Measurements from ENCODE around the gene RAPGEF4.
A peak's percentile ranks its signal among the peaks of the same experiment; 100 is the strongest.
"Not testable (repeated sequence)": the region's sequence is repeated elsewhere in the genome, so short reads cannot be mapped to it uniquely, and the experiment has no call there.

RAPGEF4 gene

GRCh38 chr2:173079973-173080860 is 344.6 kb downstream of the RAPGEF4 start:
- Mint-ChIP-seq H3K9me3 (no peaks in the 10 kb centered on the region), H3K27me3 (peaks cover under 1% of the 10 kb centered on the region), H3K4me3 (no peak overlapping the region), H3K4me1 (ENCODE audit: low read depth) (peaks cover 23% of the 10 kb centered on the region), H3K36me3 (ENCODE audit: low read depth) (peaks cover 26% of the 10 kb centered on the region), H3K27ac (peak overlapping the region; percentile 20)
- intact Hi-C loops (cut with micrococcal nuclease): loop anchor here (5.0 to 10.0 kb wide), 3 partner anchors 38 to 132 kb away; no protein-coding TSS in a partner anchor

- H3K4me3 Mint-ChIP-seq: no peak overlapping the region
- peaks cover 41% of the 10 kb centered on the region for H3K36me3 Mint-ChIP-seq (ENCODE audit: low read depth)
- H3K9me3 Mint-ChIP-seq: no peaks in the 10 kb centered on the region
- intact Hi-C loops (cut with micrococcal nuclease): loop anchor here (10.0 kb wide), 1 partner anchor 62 kb away; no protein-coding TSS in a partner anchor
- H3K27ac Mint-ChIP-seq: no peak overlapping the region
- no peaks in the 10 kb centered on the region for H3K27me3 Mint-ChIP-seq
- H3K4me1 Mint-ChIP-seq (ENCODE audit: low read depth): peaks cover 39% of the 10 kb centered on the region
These were observed 351.0 kb downstream of the RAPGEF4 start for GRCh38 chr2:173086518-173087213.

DNA sequence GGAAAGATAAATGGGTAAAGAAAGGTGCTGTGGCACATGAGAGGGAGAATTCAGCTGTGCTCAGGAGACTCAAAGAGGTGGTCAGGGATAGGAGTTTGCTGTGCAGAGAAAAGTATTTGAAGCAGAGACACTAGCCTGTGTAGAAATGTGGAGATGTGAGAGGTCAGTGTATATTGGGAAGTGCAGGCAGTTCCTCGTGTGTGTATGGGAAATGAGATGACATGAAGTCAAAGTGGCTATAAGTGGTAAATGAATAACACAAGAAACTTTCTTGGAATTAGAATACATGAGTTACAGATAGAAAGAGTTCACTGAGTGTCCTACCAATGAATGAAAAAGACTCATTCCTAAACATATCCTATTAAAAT is 351.6 kb downstream of the RAPGEF4 start:
- H3K27ac Mint-ChIP-seq: no peak overlapping the region
- peaks cover 41% of the 10 kb centered on the region for H3K36me3 Mint-ChIP-seq (ENCODE audit: low read depth)
- no peaks in the 10 kb centered on the region for H3K27me3 Mint-ChIP-seq
- no peaks in the 10 kb centered on the region for H3K9me3 Mint-ChIP-seq
- H3K4me3 Mint-ChIP-seq: no peak overlapping the region
- intact Hi-C loops (cut with micrococcal nuclease): loop anchor here (10.0 kb wide), 1 partner anchor 62 kb away; no protein-coding TSS in a partner anchor
- H3K4me1 Mint-ChIP-seq (ENCODE audit: low read depth): peaks cover 36% of the 10 kb centered on the region

DNA sequence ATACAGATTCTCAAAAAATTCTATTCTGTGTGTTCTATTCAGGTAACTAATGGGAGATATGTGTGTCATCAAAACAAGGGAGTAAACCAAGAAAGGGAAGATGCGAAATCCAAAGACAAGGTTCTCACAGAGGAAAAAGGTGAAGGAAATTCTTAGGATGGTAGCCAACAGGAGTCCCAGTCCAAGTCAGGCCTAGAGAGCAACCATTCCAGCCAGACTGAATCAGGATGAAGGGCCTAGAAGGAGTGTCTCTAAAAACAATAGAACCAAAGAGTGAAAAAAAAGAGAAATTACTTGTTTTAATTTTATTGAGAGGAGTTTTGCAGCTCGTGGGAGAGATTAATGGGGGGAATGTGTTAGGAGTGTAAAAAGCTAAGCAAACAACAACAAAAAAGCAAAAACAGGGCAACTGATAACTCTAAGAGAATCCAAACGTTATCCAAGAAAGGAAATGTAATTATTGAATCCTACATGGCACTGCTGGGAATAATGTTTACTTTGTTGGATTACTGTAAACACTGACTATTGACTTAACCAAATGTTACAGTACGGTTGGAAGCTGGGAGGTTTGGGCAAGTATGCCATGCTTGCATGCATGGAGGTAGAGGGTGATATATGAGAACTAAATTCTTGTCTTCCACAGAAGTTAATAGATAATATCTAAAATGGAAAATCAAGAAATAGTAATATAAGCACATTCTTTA is 352.3 kb downstream of the RAPGEF4 start:
- H3K36me3 Mint-ChIP-seq (ENCODE audit: low read depth): peaks cover 41% of the 10 kb centered on the region
- H3K4me1 Mint-ChIP-seq (ENCODE audit: low read depth): peaks cover 30% of the 10 kb centered on the region
- no peak overlapping the region for H3K4me3 Mint-ChIP-seq
- H3K9me3 Mint-ChIP-seq: no peaks in the 10 kb centered on the region
- intact Hi-C loops (cut with micrococcal nuclease): loop anchor here (10.0 kb wide), 1 partner anchor 63 kb away; no protein-coding TSS in a partner anchor
- no peaks in the 10 kb centered on the region for H3K27me3 Mint-ChIP-seq
- H3K27ac Mint-ChIP-seq: no peak overlapping the region

- Mint-ChIP-seq H3K4me1 (ENCODE audit: low read depth) (peaks cover 30% of the 10 kb centered on the region), H3K9me3 (no peaks in the 10 kb centered on the region), H3K27ac (no peak overlapping the region), H3K4me3 (no peak overlapping the region), H3K36me3 (ENCODE audit: low read depth) (peaks cover 47% of the 10 kb centered on the region), H3K27me3 (no peaks in the 10 kb centered on the region)
- intact Hi-C loops (cut with micrococcal nuclease): no loop called here
These were observed 354.7 kb downstream of the RAPGEF4 start for GRCh38 chr2:173090276-173090877.

DNA sequence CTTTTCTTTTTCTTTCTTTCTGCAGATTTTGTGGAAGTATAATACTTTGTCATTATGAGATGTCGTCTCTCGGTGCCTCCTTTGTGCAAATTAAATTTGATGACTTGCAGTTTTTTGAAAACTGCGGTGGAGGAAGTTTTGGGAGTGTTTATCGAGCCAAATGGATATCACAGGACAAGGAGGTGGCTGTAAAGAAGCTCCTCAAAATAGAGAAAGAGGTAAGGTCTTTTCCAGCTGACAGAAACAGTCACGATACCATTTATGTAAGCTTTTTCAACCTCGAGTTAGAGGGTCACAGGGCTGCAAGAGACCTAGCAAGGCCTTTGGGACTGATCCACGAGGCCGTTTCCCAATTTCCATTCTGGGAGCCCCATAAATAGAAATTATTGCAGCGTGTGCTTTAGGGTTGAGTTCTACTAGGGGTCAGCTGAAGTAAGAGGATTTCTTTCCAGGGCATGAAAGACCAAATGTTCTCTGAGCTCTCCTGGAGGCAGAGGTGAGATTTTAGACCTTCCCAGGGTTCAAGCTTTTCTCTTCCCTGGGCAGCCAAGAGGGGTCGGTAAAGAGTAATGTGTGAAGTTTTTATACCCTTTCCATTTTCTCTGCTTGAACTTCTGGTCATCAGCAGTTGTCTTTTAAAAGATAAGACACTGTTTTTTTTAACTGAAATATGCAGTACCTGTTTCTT is 355.5 kb downstream of the RAPGEF4 start:
- no peak overlapping the region for H3K4me3 Mint-ChIP-seq
- intact Hi-C loops (cut with micrococcal nuclease): no loop called here
- H3K9me3 Mint-ChIP-seq: no peaks in the 10 kb centered on the region
- H3K27ac Mint-ChIP-seq: no peak overlapping the region
- peaks cover 55% of the 10 kb centered on the region for H3K36me3 Mint-ChIP-seq (ENCODE audit: low read depth)
- peaks cover 30% of the 10 kb centered on the region for H3K4me1 Mint-ChIP-seq (ENCODE audit: low read depth)
- no peaks in the 10 kb centered on the region for H3K27me3 Mint-ChIP-seq

DNA sequence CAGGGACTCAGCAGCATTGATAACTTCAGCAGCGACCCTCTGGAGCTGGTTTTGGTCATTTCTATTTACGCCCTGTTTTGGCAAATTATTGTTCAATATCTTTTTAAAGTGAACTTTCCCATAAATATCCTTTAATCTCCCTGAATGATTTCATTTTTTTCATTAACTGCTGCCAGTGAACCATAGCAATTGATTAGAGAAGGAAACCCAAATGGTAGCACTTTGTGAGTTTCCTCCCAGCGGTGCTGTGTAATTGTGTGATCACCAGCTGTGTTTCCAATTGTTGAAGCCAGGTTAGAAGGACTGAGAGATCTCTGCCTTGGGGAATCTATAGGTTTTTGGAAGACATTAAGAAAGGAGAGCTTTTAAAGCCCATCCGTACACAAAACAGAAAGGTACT is 356.3 kb downstream of the RAPGEF4 start:
- no peak overlapping the region for H3K27ac Mint-ChIP-seq
- intact Hi-C loops (cut with micrococcal nuclease): no loop called here
- no peaks in the 10 kb centered on the region for H3K27me3 Mint-ChIP-seq
- H3K9me3 Mint-ChIP-seq: no peaks in the 10 kb centered on the region
- no peak overlapping the region for H3K4me3 Mint-ChIP-seq
- H3K4me1 Mint-ChIP-seq (ENCODE audit: low read depth): peaks cover 25% of the 10 kb centered on the region
- peaks cover 62% of the 10 kb centered on the region for H3K36me3 Mint-ChIP-seq (ENCODE audit: low read depth)

DNA sequence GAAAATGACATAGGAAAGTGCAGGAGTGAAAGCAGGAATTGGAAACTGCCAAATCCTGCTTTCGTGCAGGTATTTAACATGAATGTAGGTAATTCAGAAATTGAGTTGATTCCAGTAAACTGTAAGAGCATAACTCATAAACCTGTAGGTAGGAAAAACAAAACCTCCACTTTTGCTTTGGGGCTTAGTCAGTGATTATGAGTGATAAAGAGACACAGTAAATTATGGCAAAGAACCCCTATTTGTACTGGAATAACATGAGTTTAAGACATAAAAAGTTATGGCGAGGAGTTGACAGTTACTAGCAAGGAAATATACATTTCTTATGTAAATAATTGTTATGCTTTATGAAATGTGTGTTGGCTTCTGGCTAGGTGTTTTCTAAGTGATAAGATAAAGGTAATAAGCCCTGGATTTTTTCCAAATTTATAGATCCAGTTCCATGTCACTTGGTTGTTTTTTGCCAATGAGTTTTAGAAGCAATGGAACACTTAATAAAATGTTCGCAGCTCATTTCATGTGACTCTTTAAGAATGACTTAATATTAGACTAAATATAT is 357.3 kb downstream of the RAPGEF4 start:
- Mint-ChIP-seq H3K4me3 (no peak overlapping the region), H3K27ac (no peak overlapping the region), H3K9me3 (no peaks in the 10 kb centered on the region), H3K36me3 (ENCODE audit: low read depth) (peaks cover 60% of the 10 kb centered on the region), H3K27me3 (no peaks in the 10 kb centered on the region), H3K4me1 (ENCODE audit: low read depth) (peaks cover 15% of the 10 kb centered on the region)
- intact Hi-C loops (cut with micrococcal nuclease): no loop called here

GRCh38 chr2:173093617-173094016 is 358.0 kb downstream of the RAPGEF4 start:
- H3K4me3 Mint-ChIP-seq; H3K9me3 Mint-ChIP-seq; H3K27ac Mint-ChIP-seq; intact Hi-C loops (cut with micrococcal nuclease); H3K27me3 Mint-ChIP-seq: not testable (repeated sequence)
- Mint-ChIP-seq H3K36me3 (ENCODE audit: low read depth) (peaks cover 57% of the 10 kb centered on the region), H3K4me1 (ENCODE audit: low read depth) (peaks cover 12% of the 10 kb centered on the region)

DNA sequence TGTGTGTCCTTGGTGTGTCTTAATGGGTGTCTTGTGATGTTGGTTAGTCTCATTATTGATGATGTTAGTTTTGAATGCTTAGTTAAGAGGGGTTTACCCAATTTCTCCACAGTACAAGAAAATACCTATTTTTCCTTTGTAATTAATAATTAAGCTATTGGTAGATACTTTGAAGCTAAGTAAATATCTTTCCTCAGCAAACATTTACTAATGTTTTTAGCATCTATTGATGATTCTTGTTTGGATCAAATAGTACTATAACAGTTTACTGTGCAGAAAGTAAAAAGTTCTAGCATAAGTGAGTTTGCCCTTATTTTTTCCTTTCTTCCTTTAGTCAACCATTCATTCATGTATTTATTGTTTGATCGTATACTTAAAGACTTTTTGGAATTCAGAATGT is 359.1 kb downstream of the RAPGEF4 start:
- intact Hi-C loops (cut with micrococcal nuclease): no loop called here
- Mint-ChIP-seq H3K27ac (no peak overlapping the region), H3K4me3 (no peak overlapping the region), H3K27me3 (no peaks in the 10 kb centered on the region), H3K36me3 (ENCODE audit: low read depth) (peaks cover 59% of the 10 kb centered on the region), H3K4me1 (ENCODE audit: low read depth) (peaks cover 12% of the 10 kb centered on the region), H3K9me3 (no peaks in the 10 kb centered on the region)

GRCh38 chr2:173095356-173095755 is 359.7 kb downstream of the RAPGEF4 start:
- intact Hi-C loops (cut with micrococcal nuclease): no loop called here
- Mint-ChIP-seq H3K4me3 (no peak overlapping the region), H3K36me3 (ENCODE audit: low read depth) (peaks cover 58% of the 10 kb centered on the region)

GRCh38 chr2:173099271-173099670 is 363.6 kb downstream of the RAPGEF4 start:
- no peaks in the 10 kb centered on the region for H3K27me3 Mint-ChIP-seq
- H3K36me3 Mint-ChIP-seq (ENCODE audit: low read depth): peaks cover 37% of the 10 kb centered on the region
- no peak overlapping the region for H3K4me3 Mint-ChIP-seq
- H3K4me1 Mint-ChIP-seq (ENCODE audit: low read depth): no peaks in the 10 kb centered on the region
- H3K9me3 Mint-ChIP-seq: no peaks in the 10 kb centered on the region
- intact Hi-C loops (cut with micrococcal nuclease): no loop called here
- no peak overlapping the region for H3K27ac Mint-ChIP-seq

More at GRCh38 chr2:173095356-173095755, 359.7 kb downstream of the RAPGEF4 start:
- H3K27ac Mint-ChIP-seq: no peak overlapping the region
- H3K27me3 Mint-ChIP-seq: no peaks in the 10 kb centered on the region
- H3K4me1 Mint-ChIP-seq (ENCODE audit: low read depth): peaks cover 10% of the 10 kb centered on the region
- no peaks in the 10 kb centered on the region for H3K9me3 Mint-ChIP-seq

- intact Hi-C loops (cut with micrococcal nuclease): no loop called here
- H3K36me3 Mint-ChIP-seq (ENCODE audit: low read depth): peaks cover 34% of the 10 kb centered on the region
These were observed 364.2 kb downstream of the RAPGEF4 start for GRCh38 chr2:173099804-173100203.

More at GRCh38 chr2:173099804-173100203, 364.2 kb downstream of the RAPGEF4 start:
- H3K27ac Mint-ChIP-seq: no peak overlapping the region
- H3K9me3 Mint-ChIP-seq: no peaks in the 10 kb centered on the region
- H3K4me3 Mint-ChIP-seq: no peak overlapping the region
- H3K27me3 Mint-ChIP-seq: no peaks in the 10 kb centered on the region
- peaks cover 2% of the 10 kb centered on the region for H3K4me1 Mint-ChIP-seq (ENCODE audit: low read depth)

Data from dendritic cell treated with granulocyte-macrophage colony-stimulating factor and Interleukin-4, amounts not matched to agents 40 ng/mL and 50 ng/mL, for 4 days (primary cell).